Stimulated activated CD8-positive, alpha-beta memory T cell treated with anti-CD3 and anti-CD28 coated beads, Interleukin-4, amount 100 ng/mL, for 48 hours (primary cell): Measurements from ENCODE around the gene PDE2A.

Experiments used
- DNase-seq: peaks from one replicate; pipeline ENCODE4 v3.0.0-alpha.2; 2020

PDE2A gene

DNA sequence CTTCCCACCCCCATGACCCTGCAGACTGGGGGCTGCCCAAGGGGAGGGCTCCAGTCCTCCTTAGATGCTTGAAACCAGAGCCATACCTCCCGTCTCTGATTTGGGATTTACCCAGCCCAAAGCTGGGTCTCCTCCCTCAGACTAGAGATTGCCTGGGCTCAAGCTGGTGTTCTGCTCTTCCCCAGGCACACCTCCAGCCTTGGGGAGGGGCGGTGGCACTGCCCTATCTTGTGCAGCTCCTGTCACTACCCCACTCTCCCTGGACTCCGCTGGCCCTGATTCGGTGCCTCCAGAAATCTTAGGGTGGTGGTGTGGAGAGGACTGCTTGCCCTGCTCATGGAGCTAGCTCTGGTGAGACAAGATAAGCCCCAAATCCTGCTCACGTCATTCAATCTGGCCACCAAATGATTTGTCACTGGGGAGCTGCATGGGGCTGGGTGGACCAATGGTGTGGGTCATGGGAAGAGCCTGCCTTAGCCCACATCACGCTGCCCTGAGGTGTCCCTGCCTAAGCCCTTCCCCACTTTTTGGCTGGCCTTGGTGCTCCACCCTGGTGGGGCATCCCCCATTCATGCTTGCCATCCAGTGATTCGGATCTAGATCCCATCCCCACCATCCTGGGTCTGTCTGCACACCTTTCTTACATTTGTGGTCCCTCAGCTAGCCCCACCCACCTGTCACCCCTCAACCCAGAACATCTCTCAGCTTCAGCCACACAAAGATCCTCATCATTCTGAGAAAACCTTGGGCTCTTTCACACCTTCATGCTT is 87.7 kb downstream of the PDE2A start:
- no peak for DNase-seq

DNA sequence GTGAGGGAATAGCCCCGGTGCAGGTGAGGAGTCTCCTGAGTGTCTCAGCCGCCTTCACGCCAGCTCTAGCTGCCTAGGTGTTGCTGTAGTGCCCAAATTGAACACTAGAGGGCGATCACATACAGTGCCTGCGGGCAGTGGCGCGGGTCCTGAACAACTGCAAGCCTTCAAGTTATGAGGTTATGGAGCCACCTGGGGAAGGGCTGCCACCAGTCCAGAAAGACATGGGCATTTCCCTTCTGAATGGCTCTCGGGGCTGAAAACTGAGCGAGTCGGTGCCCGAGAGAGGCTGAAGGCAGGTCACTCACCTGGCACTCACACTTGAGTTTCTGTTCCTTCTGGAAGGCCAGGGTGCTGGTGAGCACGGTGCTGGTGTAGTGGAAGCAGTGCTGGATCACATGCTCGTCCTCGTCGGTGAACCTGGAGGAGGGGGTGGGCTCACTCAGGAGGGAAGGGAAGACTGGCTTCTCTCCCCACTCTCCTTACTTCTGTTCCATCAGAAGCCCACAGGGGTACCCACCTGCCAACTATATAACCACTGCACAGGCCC is 88.4 kb downstream of the PDE2A start:
- peak; percentile 71 for DNase-seq

DNA sequence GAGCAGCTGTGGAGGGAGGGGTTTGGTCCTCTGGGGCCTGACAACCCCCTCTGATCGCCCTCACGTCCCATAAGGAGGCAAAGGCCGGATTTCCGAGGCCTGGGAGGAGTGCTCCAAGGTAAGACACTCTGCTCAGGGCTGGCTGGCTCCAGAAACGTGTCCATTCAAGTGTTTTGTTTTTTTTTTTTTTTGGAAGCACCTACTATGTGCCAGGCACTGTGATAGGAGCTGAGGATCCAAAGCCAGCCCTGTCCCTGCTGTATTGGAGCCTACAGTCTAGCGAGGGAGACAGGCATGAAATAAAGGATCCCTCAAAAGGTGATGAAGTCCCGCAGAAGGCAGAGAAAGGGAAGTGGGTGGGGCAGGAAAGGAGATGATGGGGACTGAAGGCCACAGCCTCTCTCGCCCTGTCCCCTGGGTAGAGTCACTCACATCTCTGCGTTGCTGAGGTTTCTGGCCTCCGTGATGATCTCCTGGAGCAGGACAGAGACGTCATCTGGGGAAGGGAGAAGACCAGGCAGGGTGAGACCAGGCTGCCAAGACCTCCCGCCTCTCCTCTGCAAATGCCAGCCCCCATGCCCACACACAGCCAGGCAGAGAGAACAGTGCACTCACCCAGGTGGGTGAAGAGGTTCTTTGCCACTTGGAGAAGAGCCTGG is 89.2 kb downstream of the PDE2A start:
- no peak for DNase-seq

DNA sequence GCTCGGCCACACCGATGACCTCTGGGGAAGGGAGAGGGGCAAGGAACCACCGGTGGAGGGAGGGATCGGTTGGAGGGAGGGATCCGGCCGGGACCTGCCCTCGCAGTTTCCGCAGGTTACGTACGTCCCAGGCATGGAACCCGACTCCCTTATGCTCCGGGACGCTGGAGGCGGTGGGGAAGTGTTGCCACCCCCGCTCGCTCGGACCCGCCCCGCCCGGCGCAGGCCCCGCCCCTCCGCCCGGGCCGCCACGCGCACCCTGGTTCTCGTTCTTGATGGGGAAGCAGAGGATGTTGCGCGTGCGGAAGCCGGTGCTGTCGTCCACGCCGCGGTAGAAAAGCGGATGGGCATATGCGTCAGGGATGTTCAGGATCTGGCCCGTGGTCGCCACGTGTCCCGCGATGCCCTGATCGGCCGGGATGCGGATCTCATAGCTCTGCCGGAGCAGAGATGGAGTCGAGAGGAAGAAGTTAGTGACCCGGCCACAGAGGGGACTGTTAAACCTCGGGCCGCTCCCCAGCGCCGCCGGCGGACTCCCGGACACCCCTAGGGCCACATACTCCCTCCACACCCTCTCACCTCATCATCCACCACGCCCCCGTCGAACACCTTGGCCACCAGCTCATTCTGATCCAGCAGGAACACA is 89.8 kb downstream of the PDE2A start:
- peak; percentile 62 for DNase-seq

DNA sequence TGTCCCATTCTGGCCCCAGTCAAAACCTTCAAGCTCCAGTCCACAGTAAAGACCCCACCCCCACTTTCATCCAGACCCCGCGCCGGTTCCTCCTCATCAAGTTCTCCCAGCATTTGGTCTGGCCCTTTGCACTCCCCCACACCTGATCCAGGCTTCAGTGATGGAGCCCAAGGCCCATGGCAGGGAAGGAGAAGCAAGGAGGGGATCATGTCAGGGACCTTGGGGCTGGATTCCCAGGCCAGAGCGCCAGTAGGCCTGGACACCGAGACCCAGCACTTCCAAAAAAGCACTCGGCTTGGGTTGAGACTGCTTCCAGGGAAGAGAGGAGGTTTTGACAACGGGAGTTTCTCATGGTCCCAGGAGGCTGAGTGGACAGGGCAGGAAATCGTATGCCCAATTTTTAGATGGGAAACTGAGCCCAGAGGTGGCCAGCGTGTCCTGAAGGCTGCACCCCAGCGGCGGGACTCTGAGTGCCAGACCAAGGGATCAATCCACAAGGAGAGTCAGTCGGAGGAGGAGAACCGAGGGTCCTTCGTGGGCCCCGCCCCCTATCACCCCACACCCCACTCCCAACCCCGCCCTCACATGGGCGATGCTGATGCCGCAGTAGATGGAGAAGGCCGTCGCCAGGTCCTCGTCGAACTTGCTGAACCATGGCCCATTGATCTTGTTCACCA is 90.5 kb downstream of the PDE2A start:
- no peak for DNase-seq

DNA sequence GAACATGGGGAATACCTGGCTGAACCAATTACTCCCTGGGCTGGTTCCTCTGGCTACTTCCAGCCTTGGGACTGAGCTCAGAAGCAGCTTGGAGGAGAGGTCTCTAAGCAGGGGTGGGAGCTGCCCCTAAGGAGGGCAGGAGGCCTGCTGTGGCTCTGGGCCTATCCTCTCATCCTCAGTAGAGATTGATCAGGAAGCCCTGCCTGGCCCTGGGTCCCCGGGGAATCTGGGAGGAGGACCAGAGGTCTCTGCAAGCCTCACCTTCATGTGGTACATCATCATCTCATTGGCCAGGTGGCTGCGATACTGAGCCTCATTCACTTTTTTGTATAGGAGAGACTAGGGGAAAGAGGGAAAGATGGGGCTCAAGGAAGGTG is 91.1 kb downstream of the PDE2A start:
- no peak for DNase-seq

DNA sequence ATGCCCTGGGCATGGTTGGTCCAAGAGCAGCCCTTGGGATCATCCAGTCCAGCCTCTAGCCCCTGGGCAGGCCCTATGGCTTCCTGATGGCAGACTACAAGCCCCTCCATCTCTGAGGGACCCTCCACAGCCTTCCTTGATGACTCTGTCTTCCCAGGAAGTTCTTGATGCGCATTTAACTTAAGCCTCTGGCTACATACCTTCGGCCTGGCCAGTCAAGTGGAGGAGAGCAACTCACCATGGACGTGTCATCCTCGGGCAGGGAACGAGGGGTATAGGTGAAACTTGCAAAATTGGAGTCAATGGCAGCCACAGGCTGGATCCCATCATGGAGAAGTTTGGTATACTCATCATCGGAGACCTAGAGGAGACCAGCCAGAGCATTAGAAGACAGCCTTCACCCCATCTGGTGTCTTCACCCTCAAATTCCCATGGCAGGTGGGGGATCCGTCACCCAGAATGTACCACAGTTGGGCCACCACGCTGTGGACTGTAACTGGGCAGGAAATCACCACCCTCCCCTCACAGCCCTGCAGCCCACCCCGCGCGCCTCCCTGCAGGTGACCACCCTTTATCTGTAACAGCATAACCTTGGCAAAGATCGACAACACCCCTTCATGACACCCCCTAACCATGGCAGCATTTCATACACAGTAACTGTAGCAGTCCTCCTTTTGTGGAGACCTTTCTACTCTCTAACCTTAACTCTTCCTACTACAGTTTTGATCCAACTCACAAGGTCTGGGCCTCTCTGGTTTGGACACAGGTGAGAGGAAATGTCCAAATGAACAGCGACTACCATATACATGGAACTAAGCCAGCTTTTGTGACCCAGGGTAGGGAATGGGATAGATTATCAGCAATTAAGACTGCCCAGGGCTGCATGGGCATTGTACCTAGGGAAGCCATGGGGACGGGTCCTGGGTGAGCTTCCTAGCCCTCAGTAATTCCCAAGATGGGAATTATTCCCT is 91.7 kb downstream of the PDE2A start:
- DNase-seq = no peak

DNA sequence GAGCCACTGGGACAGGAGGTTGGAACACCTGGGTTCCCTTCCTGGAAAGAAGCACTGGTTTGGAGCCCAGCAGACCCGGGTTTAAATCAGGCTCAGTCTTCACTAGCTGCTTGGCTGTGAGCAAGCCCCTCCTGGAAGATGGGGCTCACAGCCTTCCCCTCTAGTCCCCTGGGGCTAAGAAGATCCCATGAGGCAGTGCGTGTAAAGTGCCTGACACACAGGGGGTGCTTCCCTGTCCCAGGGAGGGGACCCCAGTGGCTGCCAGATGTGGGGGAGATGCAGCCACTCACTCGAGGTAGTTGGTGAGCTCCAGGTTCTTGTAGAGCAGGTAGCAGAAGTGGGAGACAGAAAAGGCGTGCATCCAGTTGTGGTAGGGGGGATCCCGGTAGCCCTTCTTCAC is 93.2 kb downstream of the PDE2A start:
- DNase-seq = no peak

DNA sequence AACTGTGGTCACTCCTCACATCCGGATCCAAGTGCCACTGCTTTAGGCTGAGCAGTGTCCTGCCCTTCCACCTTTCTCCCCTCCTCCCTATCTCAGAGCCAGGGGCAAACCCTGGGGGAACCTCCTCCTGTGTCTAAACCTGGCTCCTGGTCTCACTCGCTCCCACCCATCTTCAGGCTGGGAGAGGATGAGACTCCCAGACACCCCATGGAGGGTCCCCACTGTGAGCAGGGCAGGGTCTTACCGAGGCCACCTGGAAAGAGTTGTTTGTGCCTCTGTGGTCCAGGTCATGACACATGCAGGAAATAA is 93.6 kb downstream of the PDE2A start:
- DNase-seq = no peak

DNA sequence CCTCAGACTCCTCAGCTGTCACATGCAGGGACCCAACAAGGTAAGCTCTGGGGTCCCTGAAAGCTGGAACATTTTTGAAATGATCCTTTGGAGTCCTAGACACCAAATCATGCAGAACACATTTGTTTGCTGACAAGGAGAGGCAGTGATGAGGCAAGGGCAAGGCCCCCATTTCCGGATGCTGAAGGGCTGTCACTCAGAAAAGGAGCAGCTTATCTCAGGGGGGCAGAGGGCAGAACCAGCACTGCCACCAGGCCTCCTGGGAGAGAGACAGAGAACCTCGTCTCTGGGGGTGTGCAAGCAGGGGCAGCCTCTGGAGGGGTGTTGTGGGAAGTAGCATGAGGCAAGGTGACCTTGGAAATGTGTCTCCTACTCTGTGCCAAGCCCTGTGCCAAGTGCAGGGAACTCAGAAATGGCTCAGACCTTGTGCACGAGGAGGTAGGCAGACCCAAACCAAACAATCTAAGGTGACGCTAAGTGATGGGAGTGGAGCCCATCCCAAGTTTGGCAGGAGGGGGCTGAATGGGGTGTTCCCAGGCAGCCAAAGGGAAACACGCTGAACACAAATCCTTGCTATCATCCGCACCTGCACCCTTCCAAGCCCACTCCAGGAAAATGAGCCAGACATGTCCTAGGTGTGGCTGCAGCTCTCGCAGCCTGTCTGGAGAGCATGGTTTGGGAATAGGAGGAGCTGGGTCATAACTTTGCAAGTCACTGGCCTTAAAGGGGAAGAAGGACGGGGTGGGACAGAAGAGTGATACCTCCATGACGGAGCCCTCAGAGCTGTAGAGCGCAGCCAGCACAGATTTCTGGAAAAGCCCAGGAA is 94.2 kb downstream of the PDE2A start:
- no peak for DNase-seq

DNA sequence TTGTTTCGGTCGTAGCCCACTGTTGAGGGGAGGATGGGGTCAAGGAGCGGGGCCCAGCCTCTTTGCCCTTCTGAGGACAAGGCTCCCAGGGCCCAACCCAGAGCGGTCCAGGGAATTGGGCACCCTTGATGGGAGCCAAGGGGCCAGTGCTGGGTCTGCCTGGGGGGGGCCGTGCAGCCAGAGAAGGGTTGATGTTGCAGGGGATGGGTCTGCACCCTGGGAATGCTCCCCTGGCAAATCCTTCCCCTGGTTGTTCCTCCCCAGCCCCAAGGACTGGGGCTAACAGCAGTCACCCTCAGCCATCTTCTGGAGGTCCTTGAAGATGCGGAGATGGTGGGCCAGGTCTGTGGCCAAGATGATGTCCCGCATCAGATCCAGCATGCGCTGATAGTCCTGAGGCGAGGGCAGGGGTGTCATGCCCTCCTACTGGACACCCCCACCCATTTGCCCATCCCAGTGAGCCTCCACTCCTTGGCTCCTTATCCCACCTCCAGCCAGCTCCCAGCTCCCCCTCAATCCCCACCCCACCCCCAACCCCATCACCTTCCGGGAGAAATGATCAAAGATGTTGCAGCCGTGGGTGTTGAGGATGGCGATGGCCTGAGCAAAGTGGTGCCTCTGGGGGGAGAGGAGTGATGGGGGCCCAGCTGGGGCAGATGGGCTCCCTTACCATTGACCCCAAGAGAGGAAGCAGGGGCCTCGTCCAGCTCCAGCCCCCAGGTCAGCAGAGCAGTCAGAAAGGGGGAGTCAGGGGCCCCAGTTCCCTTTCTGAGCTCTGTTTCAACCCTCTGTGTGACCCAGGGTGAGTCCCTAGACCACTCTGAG is 95.0 kb downstream of the PDE2A start:
- no peak for DNase-seq

DNA sequence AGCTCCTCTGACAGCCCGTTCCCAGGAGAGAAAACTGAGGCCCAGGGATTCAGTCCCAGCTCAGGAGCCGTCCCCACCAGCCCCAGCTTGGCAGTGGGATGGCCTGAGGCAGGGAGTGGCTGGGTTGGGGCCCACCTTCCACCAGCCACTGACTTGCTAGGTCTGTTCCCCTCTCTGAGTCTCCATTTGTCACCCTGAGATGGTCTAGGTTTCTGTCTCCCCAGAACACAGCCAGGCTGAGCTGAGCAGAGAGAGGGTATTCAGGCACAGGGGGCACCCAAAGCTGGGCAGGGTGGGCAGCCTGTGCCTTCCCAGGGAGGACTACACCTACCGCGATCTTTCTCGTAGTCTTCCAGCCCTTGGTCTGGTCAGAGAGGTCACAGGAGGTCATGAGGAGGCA is 95.7 kb downstream of the PDE2A start:
- DNase-seq = no peak

DNA sequence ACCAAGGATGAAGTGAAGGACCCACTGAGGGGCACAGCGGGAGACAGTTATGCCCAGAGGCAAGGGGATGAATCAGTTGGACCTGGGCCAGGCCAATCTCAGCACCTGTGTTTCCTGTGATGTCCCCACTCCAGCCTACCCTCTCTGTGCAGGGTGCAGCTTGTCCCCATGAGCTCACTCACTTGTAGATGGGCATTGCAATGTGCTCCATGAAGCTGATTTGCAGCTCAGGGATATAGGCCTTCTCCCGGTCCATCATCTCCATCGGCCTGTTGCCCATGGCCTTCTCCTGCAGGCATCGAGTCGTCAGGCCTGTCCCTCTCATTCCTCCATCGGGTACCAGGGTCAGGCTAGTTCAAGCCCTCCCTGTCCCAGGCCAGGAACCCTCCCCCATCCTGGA is 96.2 kb downstream of the PDE2A start:
- DNase-seq = no peak

DNA sequence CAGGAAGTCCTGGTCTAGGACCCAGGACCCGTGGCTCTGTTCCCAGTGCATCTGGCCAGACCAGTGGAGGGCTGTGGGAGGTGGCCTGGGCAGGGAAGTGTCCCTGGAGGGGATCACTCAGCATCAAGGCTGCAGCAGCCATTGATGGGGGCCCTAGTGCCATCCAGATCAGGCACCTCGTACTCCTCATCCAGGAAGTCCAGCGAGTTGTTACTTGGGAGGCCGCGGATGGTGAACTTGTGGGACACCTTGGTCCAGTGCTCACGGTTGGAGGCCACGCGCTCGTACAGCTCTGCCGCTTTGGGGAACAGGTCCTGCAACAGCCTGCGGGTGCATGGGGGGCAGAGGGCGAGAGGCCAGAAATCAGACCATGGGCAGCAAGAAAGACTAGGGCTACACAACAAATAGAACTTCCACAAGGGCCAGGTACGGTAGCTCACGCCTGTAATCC is 96.9 kb downstream of the PDE2A start:
- DNase-seq = no peak

DNA sequence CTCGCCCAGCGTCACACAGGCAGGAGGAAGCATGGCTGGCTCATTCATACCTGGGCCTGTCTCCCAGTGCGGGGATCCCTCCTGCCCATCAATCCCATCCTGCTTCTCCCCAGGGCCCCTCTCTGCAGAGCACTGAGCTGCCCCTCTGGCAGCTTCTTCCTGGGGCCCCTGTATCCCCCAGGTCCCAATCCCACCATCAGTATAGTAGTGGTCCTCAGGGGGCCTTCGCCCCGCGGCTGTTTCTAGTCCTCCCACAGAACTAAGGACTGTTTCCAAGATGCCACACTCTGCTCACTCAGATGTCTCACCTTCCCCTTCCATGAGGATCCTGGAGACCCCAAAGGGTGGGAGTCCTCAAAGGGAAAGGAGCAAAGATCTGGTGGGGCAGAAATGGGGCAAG is 97.6 kb downstream of the PDE2A start:
- no peak for DNase-seq

DNA sequence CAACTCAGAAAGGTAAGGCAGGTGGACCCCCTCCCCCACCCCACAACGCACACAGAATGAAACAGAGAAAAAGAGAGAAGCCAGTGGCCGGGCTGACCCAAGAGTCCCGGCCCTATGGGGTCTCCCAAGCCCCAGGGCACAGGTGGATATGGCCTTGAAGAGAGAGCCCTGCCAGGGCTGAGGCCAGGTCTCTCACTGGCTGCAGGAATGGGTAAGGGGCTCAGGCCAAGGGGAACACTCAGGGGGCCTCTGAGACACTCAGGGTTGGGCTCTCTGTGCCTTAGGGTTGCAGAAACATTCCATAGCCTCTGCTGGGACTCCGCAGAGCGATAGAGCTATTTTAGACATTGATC is 98.0 kb downstream of the PDE2A start:
- no peak for DNase-seq

DNA sequence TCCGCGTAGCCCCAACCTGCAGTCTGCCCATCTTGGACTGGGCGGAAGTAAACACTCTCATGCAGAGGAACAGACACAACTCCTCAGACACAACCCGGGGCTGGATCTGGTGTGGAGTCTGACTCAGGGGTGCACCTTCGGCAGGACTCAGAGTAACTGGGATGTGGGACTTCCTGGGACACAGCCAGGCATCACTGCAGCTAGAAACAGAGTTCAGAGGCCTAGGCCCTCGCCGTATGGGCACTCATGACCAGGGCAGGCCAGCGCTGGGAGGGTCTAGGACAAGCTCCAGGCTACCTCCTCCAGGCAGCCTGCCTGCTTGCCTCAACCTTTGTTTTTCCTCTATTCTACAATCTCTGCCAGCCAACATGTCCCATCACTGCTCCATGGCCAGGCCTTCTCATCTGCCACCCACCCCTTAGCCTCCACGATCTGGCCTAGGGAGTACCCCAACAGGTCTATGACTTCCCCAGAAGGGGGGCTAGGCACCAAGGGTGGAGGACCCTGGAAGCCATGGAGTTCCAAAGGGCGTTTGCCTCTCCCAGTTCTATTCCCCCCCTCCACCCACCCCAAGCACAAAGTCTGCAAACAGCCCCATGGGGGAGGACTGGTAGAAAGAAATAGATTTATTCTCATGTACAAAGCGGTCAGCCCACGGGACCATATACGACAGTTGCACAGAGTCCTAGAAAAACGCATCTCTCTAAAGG is 98.5 kb downstream of the PDE2A start:
- no peak for DNase-seq

DNA sequence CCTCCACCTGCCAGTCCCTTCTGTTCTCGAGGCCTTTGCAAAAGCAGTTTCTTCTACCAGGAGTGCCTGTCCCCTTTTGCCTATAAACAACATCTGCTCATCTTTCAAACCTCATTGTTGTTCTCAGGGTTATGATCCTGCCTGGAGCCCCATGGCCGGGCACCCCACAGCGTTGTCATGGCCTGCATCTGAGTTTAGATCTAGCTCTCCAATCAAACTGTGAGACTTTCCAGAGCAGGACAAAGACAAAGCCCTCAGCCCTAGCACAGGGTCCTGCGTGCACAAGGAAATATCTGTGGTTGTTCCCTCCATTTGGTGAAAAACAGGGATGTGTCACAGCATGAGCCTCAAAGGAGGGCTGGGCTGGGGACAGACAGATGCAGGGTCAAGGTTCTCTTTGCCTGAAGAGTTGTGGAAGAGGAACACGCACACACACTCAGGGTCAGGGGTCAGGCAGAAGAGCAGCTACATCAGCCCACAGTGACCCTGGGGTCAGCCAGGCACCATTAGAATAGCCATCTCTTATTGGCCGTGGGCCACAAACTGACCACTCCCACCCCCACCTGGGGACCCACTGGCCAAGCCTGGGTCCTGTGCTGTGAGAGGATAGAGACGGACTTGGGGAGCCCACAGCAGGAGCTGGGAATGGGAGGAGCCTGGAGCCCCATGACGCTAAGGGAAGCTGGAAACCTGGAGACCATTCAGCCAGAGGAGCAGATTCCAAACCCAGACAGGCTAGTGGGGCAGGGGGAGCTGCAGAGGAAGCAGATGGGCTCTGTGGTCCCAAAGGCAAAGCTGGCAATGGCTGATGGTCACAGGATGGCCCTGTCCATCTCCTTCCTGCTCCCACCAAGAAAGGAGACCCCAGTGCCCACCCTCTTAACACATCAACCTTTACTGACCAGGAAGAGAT is 99.4 kb downstream of the PDE2A start:
- no peak for DNase-seq
